ENCODE results near the gene ZFAND6.

- TF ChIP-seq CTCF (IDR thresholded peaks at IDR 0.05) (no peak), ZFX (IDR thresholded peaks at IDR 0.05; ENCODE audit: borderline replicate concordance) (no peak)
These were observed 120.5 kb downstream of the ZFAND6 start for GRCh38 chr15:80179935-80180334.
